Panc1 (cell line): ENCODE data around the gene CALHM1. TPM values are rescaled to one million over a fixed set of nuclear protein-coding genes. Genes with fewer than 3 reads are reported as not detected.

Experiments used
- ATAC-seq: fragments of 200-7000 bp; cut with Tn5 transposase; 2 replicates; pipeline ENCODE4 v1.9.1; 2020; ENCODE audit warnings: mild to moderate bottlenecking, moderate library complexity
- BruUV-seq: library from RNA; stranded (reverse); fragments of 400-500 nt; replicated peaks from 2 replicates; lab custom pipeline; 2021; lab: Mats Ljungman, UMichigan
- CTCF ChIA-PET: fragments of 300-600 bp; sonication (Branson Sonifier 250); formaldehyde crosslinking; loops from one replicate; lab custom pipeline; 2022; ENCODE audit warnings: antibody characterized with exemption; lab: Charles Lee
- POLR2A ChIA-PET: fragments of 300-600 bp; sonication (Branson Sonifier 250); formaldehyde crosslinking; loops from one replicate; lab custom pipeline; 2022; ENCODE audit warnings: antibody characterized with exemption; lab: Charles Lee
- DNase-seq: peaks from one replicate; pipeline ENCODE4 v3.0.0-alpha.2; 2010; ENCODE audit warnings: low read depth, low spot score
- H3K27ac ChIP-seq: 2 replicates; pipeline ENCODE4 v1.5.1; 2011; ENCODE audit warnings: mild to moderate bottlenecking, low read length, inconsistent platforms
- H3K27me3 ChIP-seq: fragments of 200-500 bp; sonication (Bioruptor generic); 2 replicates; pipeline ENCODE4 v1.6.0; 2014; ENCODE audit warnings: low read length, inconsistent platforms; ENCODE audit not compliant: control insufficient read depth, insufficient read depth
- H3K36me3 ChIP-seq: fragments of 200-500 bp; sonication (Bioruptor generic); 2 replicates; pipeline ENCODE4 v1.5.1; 2014; ENCODE audit warnings: inconsistent platforms, mild to moderate bottlenecking, low read length, moderate library complexity; ENCODE audit not compliant: control insufficient read depth, insufficient read depth
- H3K4me1 ChIP-seq: 2 replicates; pipeline ENCODE4 v1.5.1; 2011; ENCODE audit warnings: inconsistent platforms, mild to moderate bottlenecking, low read length, moderate library complexity; ENCODE audit not compliant: control insufficient read depth, insufficient read depth
- H3K4me3 ChIP-seq, 2 experiments: 2 replicates each; pipeline ENCODE4 v1.5.1; 2011 to 2012; ENCODE audit warnings: low read depth in 2 of 2, low read length in 2 of 2, mild to moderate bottlenecking in 2 of 2, inconsistent platforms in 1 of 2, moderate library complexity in 1 of 2
- H3K9me3 ChIP-seq: fragments of 200-500 bp; sonication (Bioruptor generic); 2 replicates; pipeline ENCODE4 v1.5.1; 2014; ENCODE audit warnings: low read depth, mild to moderate bottlenecking, inconsistent platforms, low read length, moderate library complexity; ENCODE audit not compliant: control insufficient read depth, insufficient read depth
- POLR2AphosphoS5 ChIP-seq: IDR thresholded peaks from 2 replicates; pipeline ENCODE4 v1.6.1; 2012; ENCODE audit warnings: mild to moderate bottlenecking, low read depth, low read length, moderate library complexity
- SIN3A ChIP-seq: IDR thresholded peaks from 2 replicates; pipeline ENCODE4 v1.6.1; 2012; ENCODE audit warnings: low read depth, mild to moderate bottlenecking, low read length, moderate library complexity, borderline replicate concordance; ENCODE audit not compliant: insufficient read depth
- TCF7L2 ChIP-seq: IDR thresholded peaks from 2 replicates; pipeline ENCODE4 v1.6.1; 2011; ENCODE audit warnings: mild to moderate bottlenecking, low read depth, low read length, inconsistent platforms
- in situ Hi-C: cut with HindIII; loops from 2 replicates; pipeline ENCODE4 v1.10.0; 2016; ENCODE audit warnings: low sequenced_read_pairs, low pct_unique_long_range_greater_than_20kb
- intact Hi-C: fragments of 100-400 bp; cut with micrococcal nuclease; formaldehyde crosslinking; loops from one replicate; pipeline ENCODE4 v1.10.0; 2022; ENCODE audit not compliant: unreplicated experiment
- total RNA-seq: library from RNA; stranded (reverse); gene quantifications from one replicate; pipeline ENCODE4 v1.2.1, GENCODE V29; 2021; ENCODE audit not compliant: unreplicated experiment
- TF ChIP-seq, protein P1 (sequence below): fragments of 450-650 bp; IDR thresholded peaks from 2 replicates; pipeline ENCODE4 v1.5.1; 2017; ENCODE audit warnings: mild to moderate bottlenecking
- TF ChIP-seq, protein P2 (sequence below), 2 experiments: IDR thresholded peaks; 2 replicates each; pipeline ENCODE4 v1.6.1; 2011 to 2012; ENCODE audit warnings: low read depth in 2 of 2, control low read depth in 1 of 2, low read length in 1 of 2, mild to moderate bottlenecking in 1 of 2, moderate library complexity in 1 of 2; ENCODE audit not compliant: insufficient read depth in 1 of 2

Gene CALHM1
- total RNA-seq, 1 experiment from 2014 or later, result not detected

DNA sequence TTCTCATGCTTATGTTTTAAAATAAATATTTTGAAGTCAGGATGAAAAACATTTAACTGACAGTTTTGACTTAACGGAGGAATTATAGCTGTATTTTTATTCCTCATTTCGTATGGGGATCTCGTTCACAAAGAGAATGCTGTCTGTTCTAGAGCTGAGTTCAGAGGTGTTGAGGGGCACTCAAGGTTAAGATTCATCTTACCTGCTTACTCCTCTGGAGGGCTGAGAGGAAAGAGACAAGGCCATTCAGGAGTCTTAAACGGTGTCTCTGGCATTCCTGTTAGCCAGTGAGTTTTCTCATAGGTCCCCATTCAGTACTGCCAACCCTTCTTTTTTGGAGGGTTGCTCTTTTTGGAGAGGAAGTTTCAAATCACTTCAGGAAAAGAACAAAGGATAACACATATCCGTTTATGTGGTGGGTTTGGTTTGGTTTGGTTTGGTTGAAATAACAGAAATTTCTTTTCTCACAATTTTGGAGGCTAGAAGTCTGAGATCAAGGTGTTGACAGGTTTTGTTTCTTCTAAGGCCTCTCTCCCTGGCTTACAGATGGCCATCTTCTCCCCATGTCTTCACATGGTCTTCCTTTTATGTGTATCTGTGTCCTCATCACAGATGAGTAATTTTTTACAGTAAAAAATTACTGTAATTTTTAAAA, 29.6 kb downstream of the CALHM1 start:
- ATAC-seq (no peak), DNase-seq (no peak)
- BruUV-seq, result no TSS peak
- no peaks in the 10 kb centered on the region for H3K27me3 ChIP-seq
- POLR2A ChIA-PET, result interaction anchor here (0.5 kb wide), 1 partner anchor 22 kb away, joined by 3 read pairs; no protein-coding TSS in a partner anchor
- no peaks in the 10 kb centered on the region for H3K9me3 ChIP-seq
- peaks cover 54% of the 10 kb centered on the region for H3K36me3 ChIP-seq
- in situ Hi-C loops, result no loop called here
- H3K27ac ChIP-seq, result no peak overlapping the region
- TF ChIP-seq TCF7L2, result no peak
- TF ChIP-seq, protein P1, sequence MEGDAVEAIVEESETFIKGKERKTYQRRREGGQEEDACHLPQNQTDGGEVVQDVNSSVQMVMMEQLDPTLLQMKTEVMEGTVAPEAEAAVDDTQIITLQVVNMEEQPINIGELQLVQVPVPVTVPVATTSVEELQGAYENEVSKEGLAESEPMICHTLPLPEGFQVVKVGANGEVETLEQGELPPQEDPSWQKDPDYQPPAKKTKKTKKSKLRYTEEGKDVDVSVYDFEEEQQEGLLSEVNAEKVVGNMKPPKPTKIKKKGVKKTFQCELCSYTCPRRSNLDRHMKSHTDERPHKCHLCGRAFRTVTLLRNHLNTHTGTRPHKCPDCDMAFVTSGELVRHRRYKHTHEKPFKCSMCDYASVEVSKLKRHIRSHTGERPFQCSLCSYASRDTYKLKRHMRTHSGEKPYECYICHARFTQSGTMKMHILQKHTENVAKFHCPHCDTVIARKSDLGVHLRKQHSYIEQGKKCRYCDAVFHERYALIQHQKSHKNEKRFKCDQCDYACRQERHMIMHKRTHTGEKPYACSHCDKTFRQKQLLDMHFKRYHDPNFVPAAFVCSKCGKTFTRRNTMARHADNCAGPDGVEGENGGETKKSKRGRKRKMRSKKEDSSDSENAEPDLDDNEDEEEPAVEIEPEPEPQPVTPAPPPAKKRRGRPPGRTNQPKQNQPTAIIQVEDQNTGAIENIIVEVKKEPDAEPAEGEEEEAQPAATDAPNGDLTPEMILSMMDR, result no peak
- TF ChIP-seq SIN3A, result no peak
- TF ChIP-seq, protein P2, sequence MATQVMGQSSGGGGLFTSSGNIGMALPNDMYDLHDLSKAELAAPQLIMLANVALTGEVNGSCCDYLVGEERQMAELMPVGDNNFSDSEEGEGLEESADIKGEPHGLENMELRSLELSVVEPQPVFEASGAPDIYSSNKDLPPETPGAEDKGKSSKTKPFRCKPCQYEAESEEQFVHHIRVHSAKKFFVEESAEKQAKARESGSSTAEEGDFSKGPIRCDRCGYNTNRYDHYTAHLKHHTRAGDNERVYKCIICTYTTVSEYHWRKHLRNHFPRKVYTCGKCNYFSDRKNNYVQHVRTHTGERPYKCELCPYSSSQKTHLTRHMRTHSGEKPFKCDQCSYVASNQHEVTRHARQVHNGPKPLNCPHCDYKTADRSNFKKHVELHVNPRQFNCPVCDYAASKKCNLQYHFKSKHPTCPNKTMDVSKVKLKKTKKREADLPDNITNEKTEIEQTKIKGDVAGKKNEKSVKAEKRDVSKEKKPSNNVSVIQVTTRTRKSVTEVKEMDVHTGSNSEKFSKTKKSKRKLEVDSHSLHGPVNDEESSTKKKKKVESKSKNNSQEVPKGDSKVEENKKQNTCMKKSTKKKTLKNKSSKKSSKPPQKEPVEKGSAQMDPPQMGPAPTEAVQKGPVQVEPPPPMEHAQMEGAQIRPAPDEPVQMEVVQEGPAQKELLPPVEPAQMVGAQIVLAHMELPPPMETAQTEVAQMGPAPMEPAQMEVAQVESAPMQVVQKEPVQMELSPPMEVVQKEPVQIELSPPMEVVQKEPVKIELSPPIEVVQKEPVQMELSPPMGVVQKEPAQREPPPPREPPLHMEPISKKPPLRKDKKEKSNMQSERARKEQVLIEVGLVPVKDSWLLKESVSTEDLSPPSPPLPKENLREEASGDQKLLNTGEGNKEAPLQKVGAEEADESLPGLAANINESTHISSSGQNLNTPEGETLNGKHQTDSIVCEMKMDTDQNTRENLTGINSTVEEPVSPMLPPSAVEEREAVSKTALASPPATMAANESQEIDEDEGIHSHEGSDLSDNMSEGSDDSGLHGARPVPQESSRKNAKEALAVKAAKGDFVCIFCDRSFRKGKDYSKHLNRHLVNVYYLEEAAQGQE (IDR thresholded peaks at IDR 0.05; ENCODE audit: insufficient read depth in 1 of 2, low read depth in 2 of 2, low read length in 1 of 2), result no peak
- TF ChIP-seq POLR2AphosphoS5, result no peak
- no peak overlapping the region for H3K4me3 ChIP-seq
- intact Hi-C loops, result no loop called here
- no peaks in the 10 kb centered on the region for H3K4me1 ChIP-seq
- CTCF ChIA-PET, result no interaction called here

DNA sequence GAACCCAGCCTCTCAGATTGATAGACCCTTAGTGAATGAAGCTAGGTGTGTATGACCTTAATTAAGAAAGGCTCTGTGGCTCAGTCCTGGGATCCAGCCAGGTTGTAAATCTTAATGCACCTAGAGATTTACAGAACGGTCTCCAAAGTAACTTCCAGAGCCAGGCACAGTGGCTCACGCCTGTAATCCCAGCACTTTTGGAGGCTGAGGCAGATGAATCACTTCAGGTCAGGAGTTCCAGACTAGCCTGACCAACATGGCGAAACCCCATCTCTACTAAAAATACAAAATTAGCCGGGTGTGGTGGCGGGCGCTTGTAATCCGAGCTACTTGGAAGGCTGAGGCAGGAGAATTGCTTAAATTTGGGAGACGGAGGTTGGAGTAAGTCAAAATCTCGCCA, 30.8 kb downstream of the CALHM1 start:
- no peak for DNase-seq
- Histone ChIP-seq H3K4me1 (no peaks in the 10 kb centered on the region), H3K27me3 (no peaks in the 10 kb centered on the region), H3K4me3 (no peak overlapping the region), H3K27ac (no peak overlapping the region), H3K36me3 (peaks cover 62% of the 10 kb centered on the region), H3K9me3 (no peaks in the 10 kb centered on the region)
- ATAC-seq, result no peak
- intact Hi-C loops, result no loop called here
- POLR2A ChIA-PET, result no interaction called here
- CTCF ChIA-PET, result no interaction called here
- in situ Hi-C loops, result no loop called here
- TF ChIP-seq, protein P2 (IDR thresholded peaks at IDR 0.05; ENCODE audit: insufficient read depth in 1 of 2, low read depth in 2 of 2, low read length in 1 of 2), result no peak
- TF ChIP-seq POLR2AphosphoS5 (no peak), SIN3A (no peak), TCF7L2 (no peak)
- BruUV-seq, result no TSS peak
